Right atrium auricular region (tissue), 2 donors: ENCODE data around the gene TMEM35A. TPM values are rescaled to one million over a fixed set of nuclear protein-coding genes. Genes with fewer than 3 reads are reported as not detected.

ENCODE experiments used
- DNase-seq: peaks from one replicate; pipeline ENCODE4 v3.0.0-alpha.2; 2019; ENCODE audit warnings: low spot score
- H3K27ac ChIP-seq, 2 donors: fragments of 200-600 bp; sonication (generic); 1 replicate in 1 of 2; 2 replicates in 1 of 2; pipeline ENCODE4 v1.5.1; 2016 to 2019
- H3K27me3 ChIP-seq, 2 donors: fragments of 200-600 bp; sonication (generic); one replicate each; pipeline versions ENCODE4 v1.5.1 to v1.6.0; 2017 to 2019
- H3K36me3 ChIP-seq: fragments of 200-600 bp; sonication (generic); one replicate; pipeline ENCODE4 v1.5.1; 2016
- H3K4me1 ChIP-seq, 2 donors: fragments of 200-600 bp; sonication (generic); one replicate each; pipeline versions ENCODE4 v1.5.1 to v1.6.0; 2017 to 2019
- H3K4me3 ChIP-seq, 2 donors: fragments of 200-600 bp; sonication (generic); 1 replicate in 1 of 2; 2 replicates in 1 of 2; pipeline ENCODE4 v1.5.1; 2017 to 2019; ENCODE audit warnings: mild to moderate bottlenecking in 1 of 2, moderate library complexity in 1 of 2
- H3K9me3 ChIP-seq, 2 donors: fragments of 200-600 bp; sonication (generic); one replicate each; pipeline ENCODE4 v1.5.1; 2019
- CTCF ChIP-seq, 2 donors: fragments of 200-600 bp; sonication (generic); IDR thresholded peaks; one replicate each; pipeline ENCODE4 v1.5.1; 2019; ENCODE audit warnings: antibody characterized with exemption in 2 of 2
- total RNA-seq, 2 donors: library from RNA; depleted of rRNA; stranded (reverse); fragments of >200 nt; gene quantifications; one replicate each; pipeline ENCODE4 v1.1.0, GENCODE V29; 2016

Gene TMEM35A
- total RNA-seq: under 1 TPM in 1 of 2 donors, not detected in 1; 0.33 TPM

GRCh38 chrX:101078716-101079598 lies at the start of gene TMEM35A:
TSS of gene TMEM35A (plus strand) at chrX:101078879. CDS start at chrX:101079003, 124 bp downstream.
- no peak for DNase-seq
- H3K27ac ChIP-seq: no peak within 1 kb of the TSS
- no peaks in the 10 kb centered on the region for H3K36me3 ChIP-seq
- H3K4me1 ChIP-seq: no peaks in the 10 kb centered on the region
- no peak for TF ChIP-seq CTCF (IDR thresholded peaks at IDR 0.05)
- H3K9me3 ChIP-seq: no peaks in the 10 kb centered on the region
- H3K27me3 ChIP-seq: no peaks in the 10 kb centered on the region
- H3K4me3 ChIP-seq: peak within 1 kb of the TSS; percentile 17 to 18

GRCh38 chrX:101029665-101030064 lies 49.0 kb upstream of the TMEM35A start:
- Histone ChIP-seq H3K9me3 (no peaks in the 10 kb centered on the region), H3K27me3 (no peaks in the 10 kb centered on the region)

GRCh38 chrX:101037231-101037630 lies 41.4 kb upstream of the TMEM35A start:
- no peaks in the 10 kb centered on the region for H3K36me3 ChIP-seq
- no peaks in the 10 kb centered on the region for H3K9me3 ChIP-seq
- DNase-seq: no peak
- H3K4me3 ChIP-seq: no peak overlapping the region
- H3K27ac ChIP-seq: no peak overlapping the region
- no peaks in the 10 kb centered on the region for H3K4me1 ChIP-seq
- H3K27me3 ChIP-seq: no peaks in the 10 kb centered on the region
- TF ChIP-seq CTCF (IDR thresholded peaks at IDR 0.05): no peak

More at GRCh38 chrX:101029665-101030064, 49.0 kb upstream of the TMEM35A start:
- Histone ChIP-seq H3K36me3 (no peaks in the 10 kb centered on the region), H3K4me3 (no peak overlapping the region), H3K4me1 (no peaks in the 10 kb centered on the region), H3K27ac (no peak overlapping the region)
- TF ChIP-seq CTCF (IDR thresholded peaks at IDR 0.05): no peak
- no peak for DNase-seq

GRCh38 chrX:101040197-101040596 lies 38.5 kb upstream of the TMEM35A start:
- Histone ChIP-seq H3K4me1 (no peaks in the 10 kb centered on the region), H3K27ac (no peak overlapping the region), H3K36me3 (no peaks in the 10 kb centered on the region), H3K4me3 (no peak overlapping the region), H3K9me3 (no peaks in the 10 kb centered on the region), H3K27me3 (no peaks in the 10 kb centered on the region)
- DNase-seq: no peak
- no peak for TF ChIP-seq CTCF (IDR thresholded peaks at IDR 0.05)

GRCh38 chrX:101051153-101051548 lies 27.5 kb upstream of the TMEM35A start:
- DNase-seq: no peak
- TF ChIP-seq CTCF (IDR thresholded peaks at IDR 0.05): no peak
- Histone ChIP-seq H3K9me3 (no peaks in the 10 kb centered on the region), H3K36me3 (no peaks in the 10 kb centered on the region), H3K27me3 (no peaks in the 10 kb centered on the region), H3K4me1 (no peaks in the 10 kb centered on the region), H3K4me3 (peak overlapping the region; percentile 57 to 63), H3K27ac (peak overlapping the region; percentile 78 to 89)
